Measurements from ENCODE around the gene LPAR5.

DNA sequence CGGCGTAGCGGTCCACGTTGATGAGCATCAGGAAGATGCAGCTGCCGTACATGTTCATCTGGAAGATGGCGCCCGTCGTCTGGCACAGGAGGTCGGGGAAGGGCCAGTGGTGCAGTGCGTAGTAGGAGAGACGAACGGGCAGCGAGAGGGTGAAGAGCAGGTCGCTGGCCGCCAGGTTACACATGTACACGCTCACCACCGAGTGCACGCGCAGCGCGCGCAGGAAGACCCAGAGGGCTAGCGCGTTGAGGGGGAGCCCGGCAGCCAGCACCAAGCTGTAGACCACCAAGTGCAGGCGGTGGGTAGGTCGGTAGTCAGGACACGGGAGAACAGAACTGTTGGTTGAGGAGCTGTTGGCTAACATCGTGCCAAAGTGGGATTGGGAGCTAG lies 14.9 kb downstream of the LPAR5 start:
- TF ChIP-seq, protein P1, sequence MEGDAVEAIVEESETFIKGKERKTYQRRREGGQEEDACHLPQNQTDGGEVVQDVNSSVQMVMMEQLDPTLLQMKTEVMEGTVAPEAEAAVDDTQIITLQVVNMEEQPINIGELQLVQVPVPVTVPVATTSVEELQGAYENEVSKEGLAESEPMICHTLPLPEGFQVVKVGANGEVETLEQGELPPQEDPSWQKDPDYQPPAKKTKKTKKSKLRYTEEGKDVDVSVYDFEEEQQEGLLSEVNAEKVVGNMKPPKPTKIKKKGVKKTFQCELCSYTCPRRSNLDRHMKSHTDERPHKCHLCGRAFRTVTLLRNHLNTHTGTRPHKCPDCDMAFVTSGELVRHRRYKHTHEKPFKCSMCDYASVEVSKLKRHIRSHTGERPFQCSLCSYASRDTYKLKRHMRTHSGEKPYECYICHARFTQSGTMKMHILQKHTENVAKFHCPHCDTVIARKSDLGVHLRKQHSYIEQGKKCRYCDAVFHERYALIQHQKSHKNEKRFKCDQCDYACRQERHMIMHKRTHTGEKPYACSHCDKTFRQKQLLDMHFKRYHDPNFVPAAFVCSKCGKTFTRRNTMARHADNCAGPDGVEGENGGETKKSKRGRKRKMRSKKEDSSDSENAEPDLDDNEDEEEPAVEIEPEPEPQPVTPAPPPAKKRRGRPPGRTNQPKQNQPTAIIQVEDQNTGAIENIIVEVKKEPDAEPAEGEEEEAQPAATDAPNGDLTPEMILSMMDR (IDR thresholded peaks at IDR 0.05) = no peak
- TF ChIP-seq, protein P2, sequence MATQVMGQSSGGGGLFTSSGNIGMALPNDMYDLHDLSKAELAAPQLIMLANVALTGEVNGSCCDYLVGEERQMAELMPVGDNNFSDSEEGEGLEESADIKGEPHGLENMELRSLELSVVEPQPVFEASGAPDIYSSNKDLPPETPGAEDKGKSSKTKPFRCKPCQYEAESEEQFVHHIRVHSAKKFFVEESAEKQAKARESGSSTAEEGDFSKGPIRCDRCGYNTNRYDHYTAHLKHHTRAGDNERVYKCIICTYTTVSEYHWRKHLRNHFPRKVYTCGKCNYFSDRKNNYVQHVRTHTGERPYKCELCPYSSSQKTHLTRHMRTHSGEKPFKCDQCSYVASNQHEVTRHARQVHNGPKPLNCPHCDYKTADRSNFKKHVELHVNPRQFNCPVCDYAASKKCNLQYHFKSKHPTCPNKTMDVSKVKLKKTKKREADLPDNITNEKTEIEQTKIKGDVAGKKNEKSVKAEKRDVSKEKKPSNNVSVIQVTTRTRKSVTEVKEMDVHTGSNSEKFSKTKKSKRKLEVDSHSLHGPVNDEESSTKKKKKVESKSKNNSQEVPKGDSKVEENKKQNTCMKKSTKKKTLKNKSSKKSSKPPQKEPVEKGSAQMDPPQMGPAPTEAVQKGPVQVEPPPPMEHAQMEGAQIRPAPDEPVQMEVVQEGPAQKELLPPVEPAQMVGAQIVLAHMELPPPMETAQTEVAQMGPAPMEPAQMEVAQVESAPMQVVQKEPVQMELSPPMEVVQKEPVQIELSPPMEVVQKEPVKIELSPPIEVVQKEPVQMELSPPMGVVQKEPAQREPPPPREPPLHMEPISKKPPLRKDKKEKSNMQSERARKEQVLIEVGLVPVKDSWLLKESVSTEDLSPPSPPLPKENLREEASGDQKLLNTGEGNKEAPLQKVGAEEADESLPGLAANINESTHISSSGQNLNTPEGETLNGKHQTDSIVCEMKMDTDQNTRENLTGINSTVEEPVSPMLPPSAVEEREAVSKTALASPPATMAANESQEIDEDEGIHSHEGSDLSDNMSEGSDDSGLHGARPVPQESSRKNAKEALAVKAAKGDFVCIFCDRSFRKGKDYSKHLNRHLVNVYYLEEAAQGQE (IDR thresholded peaks at IDR 0.05; ENCODE audit: insufficient read depth in 1 of 2, low read depth in 2 of 2, low read length in 1 of 2) = no peak
